Fibroblast of lung (primary cell): ENCODE data around the gene PYROXD2. TPM values are rescaled to one million over a fixed set of nuclear protein-coding genes. Genes with fewer than 3 reads are reported as not detected.

Experiments used
- DNase-seq, 2 donors: peaks; one replicate each; pipeline versions ENCODE4 v3.0.0 to v3.0.0-alpha.2; 2010; ENCODE audit warnings: low read depth in 2 of 2
- H2AFZ ChIP-seq: 2 replicates; pipeline ENCODE4 v1.5.1; 2012; ENCODE audit warnings: low read length, control low read depth, inconsistent platforms
- H3K27ac ChIP-seq: 2 replicates; pipeline ENCODE4 v1.5.1; 2011; ENCODE audit warnings: low read length, control low read depth; ENCODE audit not compliant: insufficient read depth
- H3K27me3 ChIP-seq: 2 replicates; pipeline ENCODE4 v1.5.1; 2011; ENCODE audit warnings: mild to moderate bottlenecking, low read length; ENCODE audit not compliant: control insufficient read depth, insufficient read depth
- H3K36me3 ChIP-seq: 2 replicates; pipeline ENCODE4 v1.5.1; 2011; ENCODE audit warnings: low read length; ENCODE audit not compliant: control insufficient read depth, insufficient read depth
- H3K4me1 ChIP-seq: 2 replicates; pipeline ENCODE4 v1.5.1; 2011; ENCODE audit warnings: low read length; ENCODE audit not compliant: control insufficient read depth, insufficient read depth; ENCODE audit errors: extremely low read depth
- H3K4me2 ChIP-seq: 2 replicates; pipeline ENCODE4 v1.5.1; 2011; ENCODE audit warnings: low read length, control low read depth; ENCODE audit not compliant: insufficient read depth; ENCODE audit errors: extremely low read depth
- H3K4me3 ChIP-seq, 4 experiments: fragments of 200-600 bp in 1 of 4; sonication (generic) in 1 of 4; replicated peaks in 1 of 4; 2 replicates each; pipeline ENCODE4 v1.5.1; 2011 to 2016; ENCODE audit warnings: low read length in 4 of 4, low read depth in 3 of 4, mild to moderate bottlenecking in 3 of 4, control low read depth in 2 of 4, inconsistent platforms in 1 of 4, mixed read lengths in 1 of 4; ENCODE audit not compliant: insufficient read depth in 1 of 4; ENCODE audit errors: control extremely low read depth in 1 of 4
- H3K79me2 ChIP-seq: 2 replicates; pipeline ENCODE4 v1.5.1; 2012; ENCODE audit warnings: mild to moderate bottlenecking, low read length, inconsistent platforms; ENCODE audit not compliant: control insufficient read depth, insufficient read depth
- H3K9ac ChIP-seq: 2 replicates; pipeline ENCODE4 v1.5.1; 2011; ENCODE audit warnings: mild to moderate bottlenecking, low read length, control low read depth; ENCODE audit not compliant: insufficient read depth
- H3K9me3 ChIP-seq: 2 replicates; pipeline ENCODE4 v1.5.1; 2012; ENCODE audit warnings: low read depth, low read length; ENCODE audit not compliant: control insufficient read depth, insufficient read depth
- H4K20me1 ChIP-seq: 2 replicates; pipeline ENCODE4 v1.5.1; 2011; ENCODE audit warnings: low read length; ENCODE audit not compliant: control insufficient read depth, insufficient read depth; ENCODE audit errors: extremely low read depth
- EZH2 ChIP-seq: IDR thresholded peaks from 2 replicates; pipeline ENCODE4 v1.5.1; 2012; ENCODE audit warnings: low read length, control low read depth, mild to moderate bottlenecking; ENCODE audit errors: missing control alignments
- polyA plus RNA-seq, 2 donors: library from polyadenylated mRNA; depleted of rRNA in 1 of 2; stranded (reverse) in 1 of 2; unstranded in 1 of 2; fragments of >200 nt; gene quantifications; 2 replicates each; pipeline ENCODE4 v1.2.1, GENCODE V29; 2011 to 2012; ENCODE audit warnings: missing spikeins in 1 of 2
- total RNA-seq: library from RNA; depleted of rRNA; stranded (reverse); fragments of >200 nt; gene quantifications from 2 replicates; pipeline ENCODE4 v1.2.1, GENCODE V29; 2014
- TF ChIP-seq, protein P1 (sequence below), 2 donors: IDR thresholded peaks in 1 of 2; conservative IDR thresholded peaks in 1 of 2; 1 replicate in 1 of 2; 2 replicates in 1 of 2; pipeline ENCODE4 v1.5.1; 2011 to 2012; ENCODE audit warnings: low read length in 2 of 2, control low read depth in 1 of 2, inconsistent platforms in 1 of 2, low read depth in 1 of 2, mild to moderate bottlenecking in 1 of 2

The PYROXD2 gene
- total and polyA plus RNA-seq, 2 donors (not counting 1 experiment from before 2014, with no cell fraction given) = 8.7 to 16.0 TPM

DNA sequence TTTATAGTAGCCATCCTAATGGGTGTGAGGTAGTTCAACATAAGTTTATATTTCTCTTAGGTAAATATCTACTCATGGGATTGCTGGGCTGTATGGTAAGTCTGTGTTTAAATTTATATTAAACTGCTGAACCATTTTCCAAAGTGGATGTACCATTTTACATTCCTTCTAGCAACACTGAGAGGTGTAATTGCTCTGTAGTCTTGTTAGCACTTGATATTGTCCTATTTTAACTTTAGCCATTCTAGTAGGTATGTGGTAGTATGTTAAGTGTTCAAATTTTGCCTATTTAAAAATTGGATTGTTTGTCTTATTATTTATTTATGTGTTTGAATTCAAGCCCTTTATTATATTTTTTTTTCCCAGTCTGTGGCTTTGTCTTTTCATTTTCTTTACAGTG lies 34.3 kb upstream of the PYROXD2 start:
- Histone ChIP-seq H3K4me2 (no peak overlapping the region), H4K20me1 (no peaks in the 10 kb centered on the region), H3K27ac (no peak overlapping the region), H3K9me3 (no peaks in the 10 kb centered on the region), H3K4me1 (peaks cover 8% of the 10 kb centered on the region), H3K79me2 (peaks cover 18% of the 10 kb centered on the region), H3K27me3 (no peaks in the 10 kb centered on the region), H3K9ac (no peak overlapping the region), H2AFZ (no peak overlapping the region), H3K36me3 (peaks cover 12% of the 10 kb centered on the region), H3K4me3 (no peak overlapping the region)
- no peak for DNase-seq
- no peak for TF ChIP-seq EZH2
- TF ChIP-seq, protein P1, sequence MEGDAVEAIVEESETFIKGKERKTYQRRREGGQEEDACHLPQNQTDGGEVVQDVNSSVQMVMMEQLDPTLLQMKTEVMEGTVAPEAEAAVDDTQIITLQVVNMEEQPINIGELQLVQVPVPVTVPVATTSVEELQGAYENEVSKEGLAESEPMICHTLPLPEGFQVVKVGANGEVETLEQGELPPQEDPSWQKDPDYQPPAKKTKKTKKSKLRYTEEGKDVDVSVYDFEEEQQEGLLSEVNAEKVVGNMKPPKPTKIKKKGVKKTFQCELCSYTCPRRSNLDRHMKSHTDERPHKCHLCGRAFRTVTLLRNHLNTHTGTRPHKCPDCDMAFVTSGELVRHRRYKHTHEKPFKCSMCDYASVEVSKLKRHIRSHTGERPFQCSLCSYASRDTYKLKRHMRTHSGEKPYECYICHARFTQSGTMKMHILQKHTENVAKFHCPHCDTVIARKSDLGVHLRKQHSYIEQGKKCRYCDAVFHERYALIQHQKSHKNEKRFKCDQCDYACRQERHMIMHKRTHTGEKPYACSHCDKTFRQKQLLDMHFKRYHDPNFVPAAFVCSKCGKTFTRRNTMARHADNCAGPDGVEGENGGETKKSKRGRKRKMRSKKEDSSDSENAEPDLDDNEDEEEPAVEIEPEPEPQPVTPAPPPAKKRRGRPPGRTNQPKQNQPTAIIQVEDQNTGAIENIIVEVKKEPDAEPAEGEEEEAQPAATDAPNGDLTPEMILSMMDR (conservative IDR thresholded peaks at IDR 0.05 in 1 of 2, IDR thresholded peaks at IDR 0.05 in 1 of 2; ENCODE audit: low read depth in 1 of 2, low read length in 2 of 2) = no peak

DNA sequence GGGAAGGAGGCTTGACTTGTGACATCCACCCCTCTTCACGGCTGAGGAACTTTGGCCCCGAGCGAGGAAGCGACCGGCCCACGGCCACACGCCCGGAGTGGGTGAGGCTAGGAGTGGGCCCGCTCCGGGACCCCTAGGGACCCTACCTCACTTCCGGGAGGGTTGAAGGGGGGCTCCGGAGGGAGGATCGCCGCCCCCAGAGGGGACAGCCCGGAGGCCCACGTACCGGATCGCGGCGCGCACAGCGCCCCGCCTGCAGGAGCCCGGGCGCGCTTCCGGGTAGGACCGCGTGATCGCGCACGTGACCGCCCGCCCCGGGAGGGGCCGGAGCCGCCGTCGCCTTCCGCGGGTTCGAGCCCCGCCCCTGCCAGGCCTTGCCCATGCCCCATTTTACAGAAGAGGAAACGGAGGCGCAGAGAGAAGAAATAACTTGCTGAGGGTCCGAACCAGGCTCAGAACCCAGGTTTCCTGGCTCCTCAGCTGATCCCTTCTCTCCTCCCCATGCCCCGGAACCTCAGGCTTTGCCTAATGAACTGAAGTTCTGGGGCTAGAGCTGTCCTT lies 31.8 kb upstream of the PYROXD2 start, which contains the start of gene HPS1:
Gene HPS1 (minus strand): TSS at position 275 of the 561 bp plus-strand sequence. CDS start 3,695 bp downstream, outside the sequence.
- Histone ChIP-seq H3K9ac (peak within 1 kb of the TSS; percentile 92), H3K4me1 (peaks cover 8% of the 10 kb centered on the region), H3K9me3 (no peaks in the 10 kb centered on the region), H3K4me2 (peak within 1 kb of the TSS; percentile 99), H4K20me1 (no peaks in the 10 kb centered on the region), H3K27ac (peak within 1 kb of the TSS; percentile 88), H3K4me3 (peak within 1 kb of the TSS; percentile 61 to 90 (median 72)), H3K27me3 (no peaks in the 10 kb centered on the region), H3K36me3 (peaks cover 16% of the 10 kb centered on the region), H3K79me2 (peaks cover 18% of the 10 kb centered on the region), H2AFZ (peak within 1 kb of the TSS; percentile 98)
- DNase-seq = peak; percentile 63 to 72
- TF ChIP-seq, protein P1 (conservative IDR thresholded peaks at IDR 0.05 in 1 of 2, IDR thresholded peaks at IDR 0.05 in 1 of 2; ENCODE audit: low read depth in 1 of 2, low read length in 2 of 2) = no peak

DNA sequence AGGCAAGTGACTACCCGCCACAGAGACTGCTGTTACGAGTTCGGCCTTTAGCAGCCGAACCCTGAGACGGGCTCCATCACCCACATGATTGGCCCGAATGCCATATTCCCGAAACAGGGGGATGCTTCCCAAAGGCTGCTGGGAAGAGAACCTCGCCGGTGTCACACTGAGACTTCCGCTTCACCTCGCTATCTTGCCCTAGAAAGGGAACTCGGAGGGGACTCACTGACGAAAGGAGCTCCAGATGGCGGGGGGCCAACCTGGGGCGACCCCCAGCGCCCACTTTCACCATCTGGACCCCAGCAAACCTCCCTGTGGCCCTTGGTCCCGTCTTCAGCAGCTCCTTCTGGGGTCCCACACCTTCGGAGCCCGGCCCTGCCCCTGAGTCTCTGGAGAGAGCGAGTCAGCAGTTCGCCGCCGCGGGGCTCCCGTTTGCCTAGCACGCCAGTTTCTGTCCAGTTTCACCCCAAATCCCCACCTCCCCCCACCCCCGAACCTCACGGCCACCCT lies 31.2 kb upstream of the PYROXD2 start:
- Histone ChIP-seq H3K27me3 (no peaks in the 10 kb centered on the region), H3K79me2 (peaks cover 18% of the 10 kb centered on the region)

More for the DNA sequence above, 31.2 kb upstream of the PYROXD2 start:
- Histone ChIP-seq H3K27ac (peak overlapping the region; percentile 88), H4K20me1 (no peaks in the 10 kb centered on the region), H3K4me1 (peaks cover 8% of the 10 kb centered on the region), H3K9ac (peak overlapping the region; percentile 92), H3K4me2 (peak overlapping the region; percentile 96), H3K4me3 (peak overlapping the region; percentile 61 to 78 (median 72)), H3K36me3 (peaks cover 16% of the 10 kb centered on the region), H2AFZ (no peak overlapping the region), H3K9me3 (no peaks in the 10 kb centered on the region)
- DNase-seq = peak; percentile 19 to 33
- no peak for TF ChIP-seq EZH2
- TF ChIP-seq, protein P1 (conservative IDR thresholded peaks at IDR 0.05 in 1 of 2, IDR thresholded peaks at IDR 0.05 in 1 of 2; ENCODE audit: low read depth in 1 of 2, low read length in 2 of 2) = no peak
